ENCODE measurements around the gene SEMA5A. TPM values are rescaled to one million over a fixed set of nuclear protein-coding genes. Genes with fewer than 3 reads are reported as not detected.

SEMA5A gene
- total and polyA plus RNA-seq, 2 of the 8 experiments (the other 6 are each of a cell fraction or from before 2014, with no cell fraction given) = 5.3 to 8.9 TPM

DNA sequence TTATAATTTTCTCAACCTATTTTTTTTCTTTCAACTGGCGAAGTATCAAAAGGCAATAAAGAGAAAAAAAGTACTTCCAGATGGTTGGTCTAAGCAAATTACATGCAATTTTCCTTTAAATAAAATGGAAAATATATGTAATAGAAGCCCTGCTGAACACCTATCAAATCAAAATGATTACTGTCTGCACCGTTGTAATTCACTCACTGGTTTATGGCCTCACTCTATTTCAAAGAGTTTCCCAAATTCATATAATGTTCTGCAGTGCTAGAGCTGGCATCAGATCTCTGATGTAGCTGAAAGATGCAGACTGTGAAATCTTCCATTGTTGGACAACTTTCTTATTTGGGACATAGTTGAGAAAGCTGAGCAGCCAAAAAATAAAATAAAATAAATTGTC lies 130.3 kb downstream of the SEMA5A start (continued):
- TF ChIP-seq TCF12 (IDR thresholded peaks at IDR 0.05; ENCODE audit: low read depth, low read length) (no peak), SIX5 (IDR thresholded peaks at IDR 0.05; ENCODE audit: low read depth, low read length) (no peak)

All from H1 (cell line).